ENCODE results near the gene NELFA.

DNA sequence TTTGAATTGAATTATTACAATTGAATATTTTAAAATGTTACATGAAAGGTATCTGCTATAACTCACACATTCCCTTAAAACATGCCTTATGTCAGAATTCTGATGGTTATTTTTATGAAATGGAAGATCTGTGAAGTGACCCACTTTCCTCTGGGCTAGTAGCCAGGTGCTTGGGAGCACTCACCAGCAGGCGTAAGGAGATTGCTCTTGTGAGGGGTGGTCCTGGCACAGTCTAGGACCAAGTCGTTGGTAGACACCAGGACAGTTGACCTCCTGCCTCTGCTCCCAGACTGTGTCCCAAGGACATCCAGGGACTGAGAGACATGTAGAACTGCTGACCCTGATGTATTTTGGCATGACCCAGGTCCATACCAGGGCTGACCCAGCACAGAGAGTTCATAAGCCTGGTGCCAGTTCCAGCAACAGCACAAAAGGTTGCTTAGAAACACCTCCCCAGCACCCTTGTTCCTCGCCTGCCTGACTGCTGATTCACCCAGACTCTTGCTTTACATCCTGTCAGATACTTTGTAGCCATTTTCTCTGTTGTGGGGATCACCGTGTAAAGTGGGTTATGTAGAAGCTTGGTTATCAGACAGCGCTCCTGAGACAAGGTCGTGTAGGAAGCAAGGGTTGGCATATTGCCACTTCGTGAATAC, 48.5 kb downstream of the NELFA start:
- TF ChIP-seq, protein P1, sequence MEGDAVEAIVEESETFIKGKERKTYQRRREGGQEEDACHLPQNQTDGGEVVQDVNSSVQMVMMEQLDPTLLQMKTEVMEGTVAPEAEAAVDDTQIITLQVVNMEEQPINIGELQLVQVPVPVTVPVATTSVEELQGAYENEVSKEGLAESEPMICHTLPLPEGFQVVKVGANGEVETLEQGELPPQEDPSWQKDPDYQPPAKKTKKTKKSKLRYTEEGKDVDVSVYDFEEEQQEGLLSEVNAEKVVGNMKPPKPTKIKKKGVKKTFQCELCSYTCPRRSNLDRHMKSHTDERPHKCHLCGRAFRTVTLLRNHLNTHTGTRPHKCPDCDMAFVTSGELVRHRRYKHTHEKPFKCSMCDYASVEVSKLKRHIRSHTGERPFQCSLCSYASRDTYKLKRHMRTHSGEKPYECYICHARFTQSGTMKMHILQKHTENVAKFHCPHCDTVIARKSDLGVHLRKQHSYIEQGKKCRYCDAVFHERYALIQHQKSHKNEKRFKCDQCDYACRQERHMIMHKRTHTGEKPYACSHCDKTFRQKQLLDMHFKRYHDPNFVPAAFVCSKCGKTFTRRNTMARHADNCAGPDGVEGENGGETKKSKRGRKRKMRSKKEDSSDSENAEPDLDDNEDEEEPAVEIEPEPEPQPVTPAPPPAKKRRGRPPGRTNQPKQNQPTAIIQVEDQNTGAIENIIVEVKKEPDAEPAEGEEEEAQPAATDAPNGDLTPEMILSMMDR (IDR thresholded peaks at IDR 0.05): no peak
- no peak for TF ChIP-seq POLR2AphosphoS5 (IDR thresholded peaks at IDR 0.05)
